GM19240 (cell line): ENCODE data around the gene DMRTB1.

ENCODE experiments used
- DNase-seq: peaks from one replicate; pipeline ENCODE4 v3.0.0; 2011; ENCODE audit warnings: low spot score; ENCODE audit not compliant: insufficient read length

DMRTB1 gene

DNA sequence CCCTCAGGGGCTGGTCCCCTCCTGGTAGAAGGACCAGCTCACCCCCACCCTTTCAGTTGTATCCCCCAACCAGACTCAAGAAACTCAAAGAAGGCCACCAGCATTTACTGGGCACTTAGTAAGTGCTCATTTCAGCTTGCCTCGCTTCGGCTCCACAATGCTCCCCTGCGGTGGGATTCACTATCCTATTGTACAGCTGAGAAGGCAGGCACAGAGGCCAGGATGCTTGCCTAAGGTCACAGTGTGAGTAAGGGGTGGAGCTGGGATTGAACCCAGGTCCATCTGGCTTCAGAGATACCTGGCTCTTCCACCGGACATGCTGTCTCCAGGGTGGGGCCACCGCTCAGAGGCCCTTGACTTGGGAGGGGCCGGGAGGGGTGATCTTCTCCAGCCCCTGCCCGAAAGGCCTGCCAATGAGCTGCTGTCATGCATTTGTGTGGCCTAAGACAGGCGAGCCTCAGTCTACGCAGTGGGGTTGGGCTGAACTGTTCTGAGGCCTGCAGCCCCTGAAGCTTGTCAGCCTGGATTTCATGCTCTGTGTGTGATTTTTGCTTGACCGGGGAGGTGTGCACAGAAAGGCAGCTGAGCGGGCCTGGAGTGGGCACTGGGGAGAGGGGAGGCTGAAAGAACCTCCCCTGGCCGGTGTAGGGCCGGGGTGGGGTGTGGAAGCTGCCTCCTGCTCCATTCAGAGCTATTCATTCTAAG, 48.1 kb downstream of the DMRTB1 start:
- no peak for DNase-seq

DNA sequence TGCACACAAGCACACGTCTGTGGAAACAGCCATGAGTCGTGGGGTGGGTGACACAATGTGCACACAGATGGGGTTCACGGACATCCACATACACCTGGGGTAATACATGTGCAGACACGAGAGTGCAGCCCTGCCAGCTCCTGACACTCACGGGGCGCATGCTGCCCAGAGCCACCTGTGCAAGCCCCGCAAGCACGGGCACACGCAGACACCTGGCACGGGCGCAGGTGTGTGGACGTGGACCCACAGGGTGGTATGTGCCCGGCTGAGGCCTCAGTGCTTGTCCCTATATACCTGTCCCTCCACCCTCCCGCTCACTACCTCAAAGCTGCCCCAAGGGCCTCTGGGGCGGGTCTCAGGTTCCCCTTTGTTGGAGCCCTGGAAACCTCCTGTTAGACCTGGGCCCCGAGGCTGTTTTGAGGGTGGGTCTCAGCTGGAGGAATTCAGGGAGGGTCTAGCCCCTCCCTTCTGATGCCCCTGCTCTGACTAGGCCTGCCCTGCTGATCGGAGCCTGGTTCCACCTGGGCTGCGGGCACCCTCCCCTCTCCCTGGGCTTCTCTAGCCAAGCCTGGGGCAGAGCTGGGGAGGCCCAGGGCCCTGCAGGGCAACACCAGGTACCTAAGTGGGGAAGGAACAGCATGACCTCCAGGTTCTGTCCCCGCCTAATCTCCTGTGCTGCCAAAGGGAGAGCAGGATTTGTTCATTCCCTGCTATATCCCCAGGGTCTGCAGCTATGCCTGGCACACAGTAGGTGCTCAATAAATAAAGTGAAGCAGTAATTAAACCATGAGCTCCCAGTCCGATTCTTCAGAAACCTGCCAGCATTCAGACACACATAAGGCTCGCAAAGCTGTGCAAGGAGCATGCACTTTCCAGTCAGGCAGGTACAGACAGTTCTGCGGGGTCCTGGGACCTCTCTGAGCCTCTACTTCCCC, 49.1 kb downstream of the DMRTB1 start:
- no peak for DNase-seq

DNA sequence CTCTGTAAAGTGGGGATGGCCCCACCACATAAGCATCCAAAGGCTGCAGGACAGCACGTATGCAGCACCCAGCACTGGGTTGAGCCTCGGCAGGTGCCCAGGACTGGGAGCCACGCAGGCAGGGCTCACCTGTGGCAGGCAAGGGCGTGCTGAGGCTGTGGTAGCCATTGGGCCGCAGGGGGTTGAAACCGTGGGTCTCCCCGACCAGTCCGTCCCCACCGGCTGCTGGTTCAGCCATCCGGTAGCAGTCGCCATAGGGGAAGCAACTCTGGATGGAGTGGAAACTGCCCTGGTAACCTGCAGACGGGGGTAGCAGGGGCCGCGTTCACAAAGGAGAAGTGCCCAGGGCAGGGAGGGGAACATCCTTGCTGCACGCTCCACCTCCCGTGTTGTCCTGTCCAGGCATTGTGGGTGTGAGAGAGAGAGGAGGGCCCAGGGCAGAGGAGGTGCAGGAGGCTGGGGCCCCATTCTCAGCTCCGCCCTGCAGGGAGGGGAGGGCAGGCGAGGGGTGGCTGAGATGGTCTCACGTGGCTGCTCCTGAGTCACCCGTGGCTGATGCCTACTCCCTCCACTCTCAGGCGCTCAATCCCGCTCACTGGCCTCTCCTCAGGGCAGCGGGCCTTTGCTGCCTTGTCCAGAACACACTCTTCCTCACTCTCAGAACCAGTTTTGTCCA, 49.9 kb downstream of the DMRTB1 start:
- no peak for DNase-seq

DNA sequence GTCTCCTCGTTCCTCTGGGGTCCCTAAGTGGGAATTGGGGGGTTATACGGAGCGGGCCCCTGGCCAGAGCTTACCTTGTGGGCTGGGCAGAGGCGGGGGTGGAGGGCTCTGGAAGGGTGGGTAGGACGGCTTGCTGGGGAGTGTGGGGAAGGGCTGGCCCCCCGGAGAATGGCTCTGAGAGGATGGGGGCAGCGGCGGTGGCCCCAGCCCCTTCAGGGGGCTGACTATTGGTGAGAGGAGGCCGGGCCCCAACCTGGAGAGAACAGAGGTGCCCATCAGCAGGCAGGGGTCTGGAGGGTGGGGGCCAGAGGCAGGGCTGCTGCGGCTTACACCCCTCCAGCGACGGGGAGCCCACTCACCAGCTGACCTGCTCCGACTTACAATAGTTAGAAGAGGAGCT, 50.6 kb downstream of the DMRTB1 start:
- no peak for DNase-seq

DNA sequence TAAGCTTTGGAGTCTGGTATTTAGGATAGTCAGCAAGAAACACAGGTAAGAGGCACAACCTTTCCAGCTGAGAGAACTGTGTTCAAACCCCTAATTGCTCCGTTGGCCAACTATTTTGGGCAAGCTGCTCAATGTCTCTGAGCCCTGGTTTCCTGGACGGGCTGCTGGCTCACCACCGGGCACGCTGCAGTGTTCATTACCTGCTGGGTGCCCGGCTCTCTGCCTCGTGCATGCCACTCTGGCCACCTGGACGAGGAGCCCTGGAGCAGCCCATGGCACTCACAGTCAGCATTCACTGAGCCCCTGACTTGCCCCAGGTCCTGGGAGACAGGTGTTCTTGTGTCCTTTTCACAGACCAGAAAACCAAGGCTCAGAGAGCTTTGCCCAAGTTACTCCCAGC, 51.0 kb downstream of the DMRTB1 start:
- no peak for DNase-seq

DNA sequence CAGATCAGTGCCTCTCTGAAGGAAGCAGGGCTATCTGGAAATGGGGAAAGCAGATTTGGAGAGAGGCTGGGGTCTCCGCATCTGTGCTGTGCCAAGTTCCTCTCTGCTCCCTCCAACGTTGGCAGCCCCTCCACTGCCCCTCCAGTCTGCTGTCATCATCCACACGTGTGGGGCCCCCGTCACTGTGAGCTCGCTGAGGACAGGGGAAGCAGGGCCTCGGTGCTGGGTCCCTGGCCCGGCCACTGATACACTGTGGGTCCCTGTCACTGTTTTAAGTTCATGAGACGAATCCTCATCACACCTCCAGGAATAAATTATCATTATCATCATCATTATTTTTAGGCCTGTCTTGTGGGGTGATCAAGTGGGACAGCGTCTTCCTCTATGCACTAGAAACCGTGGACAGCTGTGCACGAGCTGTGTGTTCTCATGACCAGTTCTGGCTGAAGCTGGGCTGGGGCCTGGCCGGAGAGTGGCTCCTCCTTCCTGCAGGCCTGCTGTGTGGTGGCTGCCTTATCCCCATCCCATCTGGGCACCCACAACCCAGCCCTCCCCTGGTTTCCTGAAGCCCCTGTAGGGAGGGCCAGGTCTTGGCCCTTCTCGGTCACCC, 52.2 kb downstream of the DMRTB1 start:
- no peak for DNase-seq

DNA sequence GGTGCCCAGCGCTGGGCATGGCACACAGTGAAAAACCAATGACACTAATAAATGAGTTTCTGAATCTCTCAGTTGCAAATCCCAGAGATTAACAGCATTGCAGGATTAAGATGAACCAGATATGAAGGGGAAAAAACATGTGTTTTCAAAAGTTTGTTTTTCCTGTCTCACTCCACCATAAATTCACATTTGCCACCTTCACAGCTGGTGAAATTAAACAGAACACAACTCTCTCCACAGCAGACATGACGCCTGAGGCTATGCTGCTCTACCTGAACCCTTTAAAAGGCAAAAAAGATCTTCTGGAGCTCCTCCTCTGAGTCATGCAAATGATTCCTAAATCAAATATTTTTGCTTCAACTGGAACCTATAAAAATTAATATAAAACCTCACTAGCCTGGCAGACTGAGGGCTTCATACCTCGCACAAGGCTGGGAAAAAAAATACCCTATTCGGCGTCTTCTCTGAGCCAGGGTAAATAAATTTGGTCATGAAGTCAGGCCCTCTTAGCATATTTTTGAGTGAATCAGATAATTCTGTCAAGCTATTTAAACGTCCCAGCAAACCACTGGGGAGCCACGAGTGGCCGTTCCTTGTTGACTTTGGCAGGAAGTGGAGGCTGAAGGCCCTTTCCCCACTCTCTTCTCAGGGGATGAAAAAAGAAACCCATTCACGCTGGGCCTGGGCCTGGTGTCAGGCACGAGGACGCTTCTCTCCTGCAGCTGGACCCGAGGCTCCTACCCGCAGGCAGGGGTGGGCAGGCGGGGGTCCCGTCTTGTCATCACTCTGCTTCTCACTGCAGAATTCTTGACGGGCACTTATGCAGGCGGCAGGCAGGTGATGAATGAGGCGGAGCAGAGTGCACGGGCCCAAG, 53.0 kb downstream of the DMRTB1 start:
- no peak for DNase-seq

DNA sequence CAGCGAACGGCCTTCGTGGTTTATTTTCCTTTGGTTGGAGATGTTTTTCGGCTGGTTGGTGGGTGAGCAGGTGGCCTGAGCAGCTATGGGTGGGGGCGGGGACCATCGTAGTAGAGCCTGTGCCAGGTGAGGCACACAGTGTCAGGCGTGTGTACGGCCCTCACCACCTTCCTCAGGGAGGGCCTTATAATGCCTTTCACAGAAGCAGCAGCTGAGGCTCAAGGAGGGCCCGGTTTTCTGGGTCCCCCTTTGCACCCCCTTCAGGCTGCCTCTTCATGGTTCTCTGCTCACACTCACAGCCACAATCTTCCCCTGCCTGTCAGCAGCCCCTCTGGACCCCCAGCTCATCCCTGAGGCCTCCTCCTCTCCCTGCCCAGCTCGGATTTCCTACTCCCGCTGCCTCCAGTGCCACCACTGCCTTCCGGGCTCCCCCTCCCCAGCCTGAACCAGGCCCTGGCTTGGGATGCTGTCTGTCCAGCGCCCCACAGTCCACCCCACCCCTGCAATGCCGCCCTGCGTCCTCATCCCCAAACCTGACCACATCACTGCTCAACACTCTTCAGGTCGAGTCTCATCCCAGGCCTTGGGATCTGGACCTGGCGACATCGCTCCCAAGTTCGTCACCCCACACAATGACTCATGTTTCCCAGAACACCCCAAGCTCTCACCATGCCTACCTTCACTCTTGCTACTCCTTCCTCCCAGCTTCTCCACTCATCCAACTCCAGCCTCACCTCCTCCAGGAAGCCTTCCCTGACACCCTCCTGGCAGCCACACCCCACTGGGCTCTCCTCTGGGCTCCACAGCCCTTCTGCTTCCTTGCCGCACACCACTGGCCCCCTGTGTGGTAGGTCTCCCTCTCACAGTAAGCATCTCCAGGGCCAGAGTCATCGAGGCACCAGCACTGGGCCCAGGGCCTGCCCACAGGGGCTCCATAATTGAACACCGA, 53.9 kb downstream of the DMRTB1 start:
- DNase-seq, result no peak

DNA sequence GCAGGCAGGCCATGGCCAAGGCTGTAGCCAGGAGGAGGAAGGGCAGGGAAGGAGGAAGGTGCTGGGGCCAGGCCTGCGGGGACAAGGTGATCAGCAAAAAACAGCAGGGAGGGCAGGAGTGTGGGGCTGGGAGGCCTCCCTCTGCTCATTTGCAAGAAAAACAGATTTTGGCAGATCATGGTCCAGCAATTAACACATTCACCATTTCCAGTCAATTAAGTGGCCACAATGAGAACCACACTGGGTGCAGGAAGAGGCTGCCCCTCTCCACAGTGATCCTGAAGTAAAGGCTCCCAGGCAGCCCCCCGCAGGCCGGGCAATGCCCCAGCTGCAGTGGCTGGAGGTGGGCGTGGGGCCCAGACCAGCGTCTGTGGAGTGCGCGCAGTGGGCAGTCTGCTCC, 54.6 kb downstream of the DMRTB1 start:
- no peak for DNase-seq

DNA sequence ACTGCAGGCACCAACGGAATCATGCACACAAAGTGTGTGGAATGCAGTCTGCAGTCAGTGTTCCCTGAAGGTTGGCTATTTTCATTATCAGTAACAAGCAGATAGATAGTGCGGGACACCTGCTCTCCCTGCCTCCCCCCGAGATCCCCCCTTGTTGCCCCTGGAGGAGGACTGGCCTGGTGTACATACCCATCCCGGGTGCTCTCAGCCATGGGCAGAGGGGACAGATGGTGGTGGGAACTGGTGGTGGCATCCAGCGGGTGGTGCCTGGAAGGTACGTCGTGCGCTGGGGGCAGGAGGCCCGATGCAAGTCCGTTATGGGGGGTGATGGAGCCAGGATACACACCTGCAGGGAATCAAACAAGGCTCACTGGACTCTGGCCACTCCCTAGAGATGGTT, 55.2 kb downstream of the DMRTB1 start:
- DNase-seq, result no peak

DNA sequence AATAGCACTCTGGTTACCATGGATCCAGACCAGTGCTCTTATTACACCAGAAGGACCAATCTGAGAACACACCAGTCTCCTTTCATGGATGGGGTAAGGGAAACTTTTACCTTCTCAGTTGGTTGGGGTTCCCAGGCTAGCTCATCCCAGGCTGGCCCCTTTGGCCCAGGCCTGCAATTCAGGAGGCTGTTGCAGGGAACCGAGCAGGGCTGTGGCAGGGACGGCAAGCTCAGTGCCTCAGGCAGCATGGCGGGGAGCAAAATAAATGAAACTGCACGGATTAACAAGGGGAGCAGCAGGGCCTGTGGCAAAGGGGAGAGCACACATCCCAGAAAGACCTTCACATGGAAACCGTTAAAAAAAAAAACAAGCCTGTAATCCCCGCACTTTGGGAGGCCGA, 57.0 kb downstream of the DMRTB1 start:
- DNase-seq, result no peak
